Measurements from ENCODE around the gene PKN1. TPM values are rescaled to one million over a fixed set of nuclear protein-coding genes. Genes with fewer than 3 reads are reported as not detected.

PKN1 gene
- total RNA-seq, 3 donors from 2014 or later (not counting 1 experiment from before 2014, with no cell fraction given) = 323 to 351 (median 350) TPM

GRCh38 chr19:14463747-14464146, 30.6 kb downstream of the PKN1 start:
- Mint-ChIP-seq H3K9me3 (no peaks in the 10 kb centered on the region), H3K27ac (peak overlapping the region in 1 of 2 donors; percentile 35), H3K36me3 (no peaks in the 10 kb centered on the region), H3K27me3 (ENCODE audit: low read depth in 2 of 2) (no peaks in the 10 kb centered on the region), H3K4me1 (peaks cover 23 to 24% of the 10 kb centered on the region in 2 donors), H3K4me3 (no peak overlapping the region)
- WGBS (ENCODE audit: insufficient coverage) = 97% methylated on average over 21 of the region's 21 CpGs
- intact Hi-C loops (cut with micrococcal nuclease) = no loop called here
- no peak overlapping the region for H3K4me3 ChIP-seq (ENCODE audit: low read length)
- no peak for ATAC-seq
- H3K27ac ChIP-seq (ENCODE audit: low read length) = no peak overlapping the region
- peaks cover 72% of the 10 kb centered on the region for H3K36me3 ChIP-seq (ENCODE audit: control insufficient read depth, insufficient read depth, low read length)
- H3K4me1 ChIP-seq (ENCODE audit: control insufficient read depth, insufficient read depth, low read length) = peaks cover 19% of the 10 kb centered on the region
- no peaks in the 10 kb centered on the region for H3K27me3 ChIP-seq (ENCODE audit: control insufficient read depth, insufficient read depth, low read length)
- no peak for TF ChIP-seq CTCF (IDR thresholded peaks at IDR 0.05)
- DNase-seq = no peak
- no peaks in the 10 kb centered on the region for H3K9me3 ChIP-seq (ENCODE audit: control insufficient read depth, insufficient read depth, low read length)

- no peaks in the 10 kb centered on the region for H3K27me3 Mint-ChIP-seq (ENCODE audit: low read depth in 2 of 2)
- Histone ChIP-seq H3K9me3 (ENCODE audit: control insufficient read depth, insufficient read depth, low read length) (no peaks in the 10 kb centered on the region), H3K27ac (ENCODE audit: low read length) (no peak overlapping the region), H3K4me3 (ENCODE audit: low read length) (no peak overlapping the region), H3K27me3 (ENCODE audit: control insufficient read depth, insufficient read depth, low read length) (no peaks in the 10 kb centered on the region), H3K4me1 (ENCODE audit: control insufficient read depth, insufficient read depth, low read length) (peaks cover 9% of the 10 kb centered on the region), H3K36me3 (ENCODE audit: control insufficient read depth, insufficient read depth, low read length) (peaks cover 74% of the 10 kb centered on the region)
- no peak for TF ChIP-seq CTCF (IDR thresholded peaks at IDR 0.05)
- no peaks in the 10 kb centered on the region for H3K36me3 Mint-ChIP-seq
- H3K9me3 Mint-ChIP-seq = no peaks in the 10 kb centered on the region
- intact Hi-C loops (cut with micrococcal nuclease) = no loop called here
- H3K4me1 Mint-ChIP-seq = peaks cover 4 to 9% of the 10 kb centered on the region in 2 donors
- no peak for ATAC-seq
- no peak overlapping the region for H3K4me3 Mint-ChIP-seq
- 92% methylated on average over 11 of the region's 12 CpGs for WGBS (ENCODE audit: insufficient coverage)
- peak overlapping the region in 1 of 2 donors; percentile 22 for H3K27ac Mint-ChIP-seq
- DNase-seq = no peak
Measured at GRCh38 chr19:14467391-14467790, 34.3 kb downstream of the PKN1 start.

- ATAC-seq = no peak
- WGBS (ENCODE audit: insufficient coverage) = 86% methylated on average over 9 of the region's 9 CpGs
Measured at GRCh38 chr19:14467816-14468215, 34.7 kb downstream of the PKN1 start.

More at GRCh38 chr19:14467816-14468215, 34.7 kb downstream of the PKN1 start:
- peaks cover 70% of the 10 kb centered on the region for H3K36me3 ChIP-seq (ENCODE audit: control insufficient read depth, insufficient read depth, low read length)
- intact Hi-C loops (cut with micrococcal nuclease) = no loop called here
- no peak overlapping the region for H3K27ac ChIP-seq (ENCODE audit: low read length)
- no peak for DNase-seq
- H3K27me3 ChIP-seq (ENCODE audit: control insufficient read depth, insufficient read depth, low read length) = no peaks in the 10 kb centered on the region
- peaks cover 8 to 13% of the 10 kb centered on the region in 2 donors for H3K4me1 Mint-ChIP-seq
- H3K4me3 Mint-ChIP-seq = no peak overlapping the region
- H3K4me3 ChIP-seq (ENCODE audit: low read length) = no peak overlapping the region
- H3K9me3 Mint-ChIP-seq = no peaks in the 10 kb centered on the region
- H3K27ac Mint-ChIP-seq = peak overlapping the region in 1 of 2 donors; percentile 22
- TF ChIP-seq CTCF (IDR thresholded peaks at IDR 0.05) = no peak
- H3K27me3 Mint-ChIP-seq (ENCODE audit: low read depth in 2 of 2) = peaks cover 0 to 3% of the 10 kb centered on the region in 2 donors
- no peaks in the 10 kb centered on the region for H3K9me3 ChIP-seq (ENCODE audit: control insufficient read depth, insufficient read depth, low read length)
- peaks cover 13% of the 10 kb centered on the region for H3K4me1 ChIP-seq (ENCODE audit: control insufficient read depth, insufficient read depth, low read length)
- no peaks in the 10 kb centered on the region for H3K36me3 Mint-ChIP-seq
